HFF-Myc (cell line): ENCODE measurements around the gene ARMS2.

Source experiments
- DNase-seq: peaks from one replicate; pipeline ENCODE4 v3.0.0-alpha.2; 2011; ENCODE audit warnings: low read depth; ENCODE audit errors: extremely low read depth
- H3K4me3 ChIP-seq: replicated peaks from 2 replicates; pipeline ENCODE4 v1.5.1; 2011; ENCODE audit warnings: low read depth, mild to moderate bottlenecking, control low read depth, low read length
- CTCF ChIP-seq: IDR thresholded peaks from 2 replicates; pipeline ENCODE4 v1.5.1; 2012; ENCODE audit warnings: mild to moderate bottlenecking, low read depth, low read length, control low read depth; ENCODE audit errors: missing control alignments

ARMS2 gene

DNA sequence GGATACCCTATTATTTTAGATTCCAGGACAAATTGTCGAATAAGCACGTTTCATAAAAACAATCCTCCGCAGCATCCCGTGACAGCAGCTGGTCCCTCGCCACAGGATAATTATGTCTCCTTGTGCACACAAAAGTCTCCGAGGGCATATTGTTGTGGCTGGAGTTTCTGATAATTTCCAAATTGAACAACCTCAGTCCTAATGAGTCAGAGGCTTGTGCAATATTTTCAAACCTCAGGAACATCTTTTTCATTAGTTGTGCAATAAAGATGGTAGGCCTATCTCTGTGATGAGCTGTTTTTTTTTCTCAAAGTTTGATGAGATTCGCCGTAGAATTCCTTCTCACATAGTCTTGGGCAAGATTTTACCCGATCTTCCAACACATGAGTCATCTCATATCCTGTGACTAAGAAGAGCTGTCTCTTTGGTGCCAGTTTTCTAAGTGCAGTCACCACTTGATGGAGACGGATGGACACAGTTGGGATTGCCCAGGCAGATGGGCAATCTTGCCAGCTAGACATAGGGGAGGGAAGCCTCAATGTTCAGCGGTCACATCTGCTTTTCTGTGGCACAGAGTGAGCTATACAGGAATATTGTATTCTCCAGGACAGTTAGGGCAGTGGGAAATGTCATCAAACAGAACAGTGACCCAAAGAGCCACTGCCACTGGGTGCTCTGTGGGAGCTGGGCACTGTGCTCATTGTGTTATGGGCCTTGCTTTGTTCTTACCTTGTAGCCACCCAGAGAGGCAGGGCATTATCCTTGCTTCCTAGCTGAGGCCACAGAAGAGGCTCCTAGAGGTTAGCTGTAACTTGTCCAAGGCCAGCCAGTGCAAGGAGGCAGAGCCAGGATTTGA, 14.7 kb downstream of the ARMS2 start:
- DNase-seq: peak; percentile 67
- TF ChIP-seq CTCF: no peak
- H3K4me3 ChIP-seq: no peak overlapping the region

DNA sequence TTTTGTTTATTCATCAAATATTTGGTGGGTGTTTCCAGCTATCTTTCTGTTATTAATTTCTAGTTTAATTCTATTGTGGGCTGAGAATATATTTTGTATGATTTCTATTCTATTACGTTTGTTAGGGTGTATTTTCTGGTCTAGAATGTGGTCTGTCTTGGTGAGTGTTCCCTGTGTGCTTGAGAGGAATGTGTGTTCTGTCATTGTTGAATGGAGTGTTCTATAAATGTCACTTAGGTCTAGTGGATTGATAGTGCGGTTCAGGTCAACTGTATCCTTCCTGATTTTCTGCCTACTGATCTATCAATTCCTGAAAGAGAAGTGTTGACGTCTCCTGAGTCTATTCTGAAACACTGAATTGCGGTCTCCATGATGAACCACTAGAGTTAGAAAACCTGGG, 15.4 kb downstream of the ARMS2 start:
- no peak for DNase-seq
- no peak for TF ChIP-seq CTCF
- H3K4me3 ChIP-seq: no peak overlapping the region

DNA sequence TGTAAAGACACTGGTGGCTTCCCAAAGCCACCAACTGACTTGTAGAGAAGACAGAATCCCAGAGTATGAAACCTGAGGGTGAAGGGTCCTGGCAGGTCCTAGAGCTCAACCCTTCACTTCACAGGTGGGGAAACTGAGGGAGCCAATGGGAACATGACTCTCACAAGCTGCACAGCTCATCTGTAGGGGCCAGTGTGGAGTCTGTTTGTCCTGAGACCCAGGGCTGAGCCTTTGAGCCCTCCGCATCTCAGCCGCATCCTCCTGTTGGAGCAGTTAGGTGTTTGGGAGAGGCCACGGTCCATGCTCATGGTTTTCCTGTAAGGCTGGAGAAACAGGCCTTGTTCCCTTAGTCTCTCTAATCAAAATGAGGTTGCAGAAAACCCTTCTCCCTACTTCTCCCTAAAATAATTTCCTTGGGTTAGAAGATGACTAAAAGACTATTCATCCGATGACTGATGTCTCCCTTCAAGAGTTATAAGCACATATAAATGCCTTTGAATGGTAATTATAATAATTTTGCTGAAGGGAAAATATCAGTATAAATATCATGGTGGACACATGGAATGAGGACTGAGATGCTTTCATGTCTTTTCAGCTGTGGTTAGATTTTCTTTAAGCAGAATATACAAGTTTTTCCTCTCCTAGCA, 17.2 kb downstream of the ARMS2 start:
- no peak for DNase-seq
- H3K4me3 ChIP-seq: no peak overlapping the region
- TF ChIP-seq CTCF: no peak

DNA sequence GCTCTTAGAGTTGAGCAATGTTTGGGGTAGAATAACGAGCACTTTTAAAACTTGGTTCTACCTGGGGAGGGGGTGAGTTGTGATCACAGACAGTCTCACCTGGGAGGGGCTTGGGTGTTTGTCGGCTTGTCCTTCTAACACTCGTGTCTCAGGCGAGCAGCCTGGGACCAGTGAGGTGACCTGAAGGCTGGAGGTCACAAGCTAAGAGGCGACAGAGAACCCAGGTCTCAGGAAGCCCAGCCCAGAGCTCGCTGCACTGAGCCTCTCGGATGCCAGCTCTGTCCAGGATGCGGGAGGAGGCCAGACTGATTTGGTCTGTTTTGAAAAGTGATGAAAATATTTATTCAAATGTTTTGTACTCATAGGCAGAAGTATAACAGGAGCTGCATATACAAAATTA, 18.7 kb downstream of the ARMS2 start:
- no peak for DNase-seq
- no peak for TF ChIP-seq CTCF
- H3K4me3 ChIP-seq: no peak overlapping the region

DNA sequence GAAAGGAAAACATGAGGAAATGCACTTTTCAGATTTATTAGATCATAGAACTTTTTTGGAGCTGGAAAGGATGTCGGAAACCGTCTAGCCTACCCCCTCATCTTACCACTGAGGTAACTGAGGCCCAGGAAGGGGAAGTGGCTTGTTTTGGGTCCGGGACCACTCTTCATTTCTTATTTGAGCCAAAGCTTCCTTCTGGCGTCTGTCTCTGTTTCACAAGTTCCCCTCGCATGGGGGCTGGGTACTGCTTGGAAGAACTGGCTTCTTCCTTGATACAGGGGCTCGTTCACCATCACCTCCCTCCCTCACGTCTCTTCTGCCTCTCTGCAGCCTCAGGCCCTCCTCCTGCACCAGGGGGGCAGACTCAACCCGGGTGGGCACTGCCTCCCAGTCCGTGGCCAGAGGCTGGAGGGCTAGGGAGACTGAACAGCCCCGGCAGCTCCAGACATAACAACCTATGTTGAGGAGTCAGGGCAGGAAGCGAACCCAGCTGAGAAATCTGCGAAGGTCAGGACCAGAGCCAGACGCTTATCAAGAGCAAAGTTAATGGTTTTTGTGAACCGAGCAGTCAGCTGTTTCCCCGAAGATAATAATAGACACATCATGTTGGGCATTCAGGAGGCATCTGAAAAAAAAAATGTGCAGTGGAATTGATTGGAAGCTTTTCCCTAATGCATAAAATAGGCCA, 19.8 kb downstream of the ARMS2 start:
- DNase-seq: no peak
- no peak for TF ChIP-seq CTCF
- no peak overlapping the region for H3K4me3 ChIP-seq

- no peak for DNase-seq
- H3K4me3 ChIP-seq: no peak overlapping the region
Measured at GRCh38 chr10:122475100-122475499, 20.6 kb downstream of the ARMS2 start.

More at GRCh38 chr10:122475100-122475499, 20.6 kb downstream of the ARMS2 start:
- no peak for TF ChIP-seq CTCF
